ENCODE results near the gene MICOS13. TPM values are rescaled to one million over a fixed set of nuclear protein-coding genes. Genes with fewer than 3 reads are reported as not detected.

MICOS13 gene
- total RNA-seq, 1 donor, result 21.0 TPM

DNA sequence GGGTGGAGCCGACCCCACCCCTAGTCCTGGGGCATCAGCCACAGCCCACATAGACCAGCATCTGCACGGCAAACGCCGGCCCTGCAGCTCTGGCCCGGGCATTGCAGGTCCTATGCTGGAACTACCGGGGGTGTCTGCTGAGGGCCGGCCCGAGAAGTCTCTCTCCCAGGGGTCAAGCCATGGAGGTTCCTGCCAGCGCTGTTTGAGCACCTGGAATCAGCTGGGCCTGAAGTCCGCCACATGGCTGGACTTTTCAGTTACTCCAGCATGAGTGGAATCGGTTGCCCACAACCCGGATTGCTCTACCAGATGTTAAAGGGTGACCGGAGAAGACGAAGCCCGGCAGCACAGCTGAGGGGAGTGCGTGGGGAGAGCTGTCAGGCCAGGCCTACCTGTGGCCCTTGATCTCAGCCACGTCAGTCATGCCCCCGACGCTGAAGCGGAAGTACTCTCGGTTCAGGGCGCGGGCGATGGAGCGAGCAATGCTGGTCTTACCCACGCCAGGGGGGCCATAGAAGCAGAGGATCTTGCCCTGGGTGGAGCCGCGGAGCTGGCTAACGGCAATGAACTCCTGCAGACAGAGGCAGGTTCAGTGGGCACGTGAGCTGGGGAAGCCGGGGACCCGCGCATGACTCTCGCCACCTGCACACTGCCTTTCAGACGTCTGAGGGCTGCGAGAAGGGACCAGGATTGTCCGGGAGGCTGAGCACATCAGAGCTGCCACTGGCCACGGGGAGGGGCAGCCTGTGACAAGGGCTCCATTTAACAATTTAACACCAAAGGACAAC is 18.5 kb upstream of the MICOS13 start:
- no peaks in the 10 kb centered on the region for H3K4me1 ChIP-seq (ENCODE audit: insufficient read depth, low read length)
- no peak for TF ChIP-seq CTCF (IDR thresholded peaks at IDR 0.05; ENCODE audit: extremely low read depth, low read depth, low read length)
- no peaks in the 10 kb centered on the region for H3K27me3 ChIP-seq (ENCODE audit: insufficient read depth, low read length)
- no peak overlapping the region for H2AFZ ChIP-seq (ENCODE audit: low read length)
- no peak overlapping the region for H3K4me3 ChIP-seq (ENCODE audit: insufficient read depth, low read length)
- peak; percentile 68 for DNase-seq (ENCODE audit: insufficient read length, low spot score, missing footprints)
- peaks cover 46% of the 10 kb centered on the region for H3K79me2 ChIP-seq (ENCODE audit: insufficient read depth, low read length)
- H3K27ac ChIP-seq (ENCODE audit: low read depth, low read length), result no peak overlapping the region
- H3K4me2 ChIP-seq (ENCODE audit: insufficient read depth, low read length), result no peak overlapping the region
- H3K9me3 ChIP-seq (ENCODE audit: low read depth, low read length), result no peaks in the 10 kb centered on the region
- peaks cover 68% of the 10 kb centered on the region for H3K36me3 ChIP-seq (ENCODE audit: insufficient read depth, low read length)
- H4K20me1 ChIP-seq (ENCODE audit: insufficient read depth, low read length), result peaks cover 39% of the 10 kb centered on the region

DNA sequence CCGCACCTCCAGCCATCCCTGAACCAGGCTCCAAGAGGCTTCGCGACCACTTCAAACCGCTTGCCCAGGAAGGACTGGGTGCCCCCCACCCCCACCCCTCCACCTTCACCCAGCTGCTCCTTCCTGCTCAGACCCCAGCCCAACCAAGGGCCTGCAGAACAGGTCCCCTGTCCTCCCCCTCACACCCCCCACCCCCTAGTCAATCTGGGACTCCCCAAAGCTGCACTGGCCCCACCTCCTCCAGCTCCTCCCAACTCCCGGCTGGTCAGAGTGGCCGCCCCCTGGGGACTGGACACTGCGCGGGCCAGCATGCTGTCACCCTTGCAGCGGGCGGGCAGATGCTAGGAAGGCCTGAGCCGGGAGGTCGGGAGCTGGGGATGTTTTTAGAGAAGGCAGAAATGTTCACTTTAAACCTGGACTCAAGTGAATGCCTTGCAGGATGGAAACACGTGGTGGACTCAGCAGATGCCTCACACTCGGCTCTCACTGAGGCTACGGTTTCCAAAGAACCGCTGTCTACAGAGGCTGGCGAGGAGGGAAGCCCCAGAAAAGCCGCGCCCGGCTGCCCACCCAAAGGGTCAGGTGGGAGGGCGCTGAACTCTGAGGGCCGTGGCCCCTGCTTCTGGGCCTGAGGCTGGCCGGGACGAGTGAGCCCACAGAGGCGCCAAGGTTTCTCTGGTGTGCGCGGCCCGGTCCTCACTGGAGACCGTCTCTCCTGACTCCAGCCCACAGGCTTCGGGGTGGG is 17.7 kb upstream of the MICOS13 start:
- Histone ChIP-seq H3K27me3 (ENCODE audit: insufficient read depth, low read length) (no peaks in the 10 kb centered on the region), H3K27ac (ENCODE audit: low read depth, low read length) (no peak overlapping the region), H3K4me1 (ENCODE audit: insufficient read depth, low read length) (no peaks in the 10 kb centered on the region), H3K36me3 (ENCODE audit: insufficient read depth, low read length) (peaks cover 66% of the 10 kb centered on the region), H2AFZ (ENCODE audit: low read length) (no peak overlapping the region), H3K9me3 (ENCODE audit: low read depth, low read length) (no peaks in the 10 kb centered on the region), H4K20me1 (ENCODE audit: insufficient read depth, low read length) (peaks cover 43% of the 10 kb centered on the region), H3K79me2 (ENCODE audit: insufficient read depth, low read length) (peaks cover 50% of the 10 kb centered on the region), H3K4me3 (ENCODE audit: insufficient read depth, low read length) (no peak overlapping the region), H3K4me2 (ENCODE audit: insufficient read depth, low read length) (no peak overlapping the region)
- DNase-seq (ENCODE audit: insufficient read length, low spot score, missing footprints), result peak; percentile 89
- no peak for TF ChIP-seq CTCF (IDR thresholded peaks at IDR 0.05; ENCODE audit: extremely low read depth, low read depth, low read length)

DNA sequence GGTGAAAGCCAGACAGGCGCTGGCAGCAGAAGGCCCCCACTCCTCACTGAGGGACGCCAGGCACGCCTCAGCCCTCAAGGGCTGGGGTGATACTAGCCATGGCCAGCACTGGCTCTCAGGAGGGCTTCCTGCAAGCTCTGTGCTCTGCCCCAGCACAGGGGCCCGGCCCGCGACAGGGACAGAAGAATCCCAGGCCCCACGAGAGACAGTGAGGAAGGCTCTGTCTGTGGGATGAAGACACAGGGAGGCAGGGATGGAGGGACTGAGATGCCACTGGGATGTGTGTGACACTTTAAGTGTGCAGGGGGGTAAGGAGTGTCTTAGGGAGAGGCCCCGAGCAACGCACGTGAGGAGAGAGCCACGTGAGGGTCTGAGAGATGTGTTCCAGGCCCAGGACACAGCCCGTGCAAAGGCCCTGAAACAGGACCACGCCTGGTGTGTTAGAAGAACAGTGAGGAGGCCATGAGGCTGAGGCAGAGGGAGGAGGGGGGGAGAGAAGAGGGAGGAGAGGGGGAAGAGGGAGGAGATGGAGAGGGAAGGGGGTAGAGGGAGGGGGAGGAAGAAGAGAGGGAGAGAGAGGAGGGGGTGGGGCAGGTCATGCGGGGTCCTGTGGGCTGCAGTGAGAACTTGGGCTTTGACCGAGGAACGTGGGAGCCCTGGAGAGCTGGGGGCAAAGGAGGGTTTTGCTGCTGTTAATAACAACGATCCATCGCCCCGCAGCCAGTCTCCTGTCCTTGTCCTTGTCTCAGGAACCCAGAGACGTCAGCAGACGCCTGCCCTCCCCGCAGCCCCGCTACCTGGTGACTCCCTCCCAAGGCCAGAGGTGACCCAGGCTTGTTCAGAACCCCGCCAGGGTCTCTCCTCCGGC is 16.9 kb upstream of the MICOS13 start:
- Histone ChIP-seq H3K4me2 (ENCODE audit: insufficient read depth, low read length) (no peak overlapping the region), H3K27ac (ENCODE audit: low read depth, low read length) (no peak overlapping the region), H3K4me1 (ENCODE audit: insufficient read depth, low read length) (peaks cover under 1% of the 10 kb centered on the region), H3K9me3 (ENCODE audit: low read depth, low read length) (no peaks in the 10 kb centered on the region), H2AFZ (ENCODE audit: low read length) (no peak overlapping the region), H3K4me3 (ENCODE audit: insufficient read depth, low read length) (no peak overlapping the region), H4K20me1 (ENCODE audit: insufficient read depth, low read length) (peaks cover 50% of the 10 kb centered on the region), H3K36me3 (ENCODE audit: insufficient read depth, low read length) (peaks cover 74% of the 10 kb centered on the region), H3K27me3 (ENCODE audit: insufficient read depth, low read length) (no peaks in the 10 kb centered on the region), H3K79me2 (ENCODE audit: insufficient read depth, low read length) (peaks cover 58% of the 10 kb centered on the region)
- peak; percentile 77 for DNase-seq (ENCODE audit: insufficient read length, low spot score, missing footprints)
- TF ChIP-seq CTCF (IDR thresholded peaks at IDR 0.05; ENCODE audit: extremely low read depth, low read depth, low read length), result no peak

Data from osteoblast (primary cell).